ENCODE results near the gene BTBD9.

DNA sequence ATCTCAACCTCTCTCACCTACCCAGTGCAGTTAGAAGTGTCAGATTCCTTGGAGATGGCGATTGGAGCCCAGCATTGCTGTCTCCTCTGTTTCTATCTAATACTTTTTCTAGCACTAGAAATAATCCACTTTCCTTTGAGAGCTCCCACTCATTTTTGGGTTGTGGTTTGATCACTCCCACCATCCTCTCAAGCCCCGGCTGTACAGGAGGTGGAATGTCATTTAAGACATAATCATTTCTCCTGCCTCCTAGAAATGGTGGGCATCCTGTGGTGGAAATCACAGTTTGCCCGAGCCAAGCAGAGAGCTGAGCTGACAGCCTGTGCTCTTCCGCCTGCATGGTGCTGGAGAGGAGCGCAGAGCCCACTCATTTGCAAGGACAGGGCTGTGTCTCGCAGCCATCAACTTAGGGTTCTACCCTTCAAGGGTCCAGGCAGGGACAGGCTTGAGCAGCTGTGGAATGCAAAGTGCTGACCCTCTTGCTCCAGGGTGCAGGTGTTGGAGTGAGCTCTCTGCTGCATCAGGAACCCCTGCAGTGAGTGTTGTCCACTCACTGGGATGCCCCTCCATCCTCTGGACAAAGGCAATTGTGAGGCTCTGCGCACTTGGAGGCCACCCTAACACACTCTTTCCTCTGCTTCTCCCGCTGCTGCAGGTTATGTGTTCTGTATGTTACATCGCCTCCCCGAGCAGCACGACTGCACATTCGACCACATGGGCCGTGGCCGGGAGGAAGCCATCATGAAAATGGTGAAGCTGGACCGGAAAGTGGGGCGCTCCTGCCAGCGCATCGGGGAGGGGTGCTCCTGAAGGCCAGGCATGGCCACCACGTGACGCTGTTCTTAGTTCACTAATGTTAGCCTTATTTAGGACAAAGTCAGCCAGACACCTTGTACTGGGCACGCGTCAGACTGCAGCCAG is 487.9 kb downstream of the BTBD9 start:
- TF ChIP-seq CTCF (IDR thresholded peaks at IDR 0.05) = no peak
- no peak for TF ChIP-seq POLR2A (IDR thresholded peaks at IDR 0.05)

Data from lower leg skin (tissue), 3 donors.